HG03558 (cell line): Measurements from ENCODE around the gene GAGE12J.
"Not testable (repeated sequence)": the region's sequence is repeated elsewhere in the genome, so short reads cannot be mapped to it uniquely, and the experiment has no call there.

Experiments used
- ATAC-seq: cut with Tn5 transposase; IDR thresholded peaks from one replicate; pipeline ENCODE4 v1.9.1; 2021; ENCODE audit warnings: moderate number of reproducible peaks; ENCODE audit not compliant: unreplicated experiment; ENCODE audit errors: extremely low read depth

The GAGE12J gene

DNA sequence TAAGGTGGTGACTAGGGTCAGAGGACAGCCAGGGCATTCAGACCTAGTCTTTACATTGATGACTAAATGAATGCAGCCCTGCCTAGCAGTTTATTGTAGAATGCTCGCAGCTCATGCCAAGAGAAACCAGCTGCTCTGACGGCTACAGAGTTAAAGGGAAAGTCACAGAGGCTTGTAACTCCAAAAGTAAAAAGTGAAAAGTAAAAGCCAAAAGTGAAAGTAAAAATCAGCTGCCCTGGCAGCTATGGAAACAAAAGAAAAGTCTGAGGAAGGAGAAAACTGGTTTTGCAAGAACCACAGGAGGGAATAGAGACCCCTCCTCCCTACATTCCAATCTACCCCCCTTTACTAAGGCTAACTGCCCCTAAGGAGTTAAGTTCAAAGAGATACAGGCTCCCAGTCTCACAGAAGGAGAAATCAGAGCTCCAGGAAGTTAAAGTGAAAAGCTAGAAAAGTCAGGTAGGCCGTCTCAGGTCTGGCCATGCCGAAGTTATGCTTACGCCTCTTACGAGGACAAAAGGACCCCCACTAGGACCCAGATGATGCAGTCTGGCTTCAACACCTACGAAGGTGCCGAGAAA, 12.3 kb upstream of the GAGE12J start:
- ATAC-seq: no peak

- no peak for ATAC-seq
These were observed 11.5 kb upstream of the GAGE12J start for GRCh38 chrX:49310371-49310770.

DNA sequence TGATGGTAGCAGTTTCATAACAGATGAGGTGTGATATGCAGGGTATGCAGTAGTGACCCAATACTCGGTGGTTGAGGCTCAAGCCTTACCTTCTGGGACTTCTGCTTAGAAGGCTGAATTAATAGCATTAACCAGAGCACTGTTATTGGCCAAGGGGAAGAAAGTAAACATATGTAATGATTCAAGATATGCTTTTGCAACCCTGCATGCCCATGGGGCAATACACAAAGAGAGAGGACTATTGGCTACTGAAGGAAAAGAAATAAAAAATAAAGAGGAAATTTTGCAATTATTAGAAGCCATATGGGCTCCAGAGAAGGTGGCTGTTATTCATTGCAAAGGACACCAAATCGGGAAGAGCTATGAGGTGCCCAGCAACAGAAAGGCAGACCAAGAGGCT, 9.7 kb upstream of the GAGE12J start:
- ATAC-seq: no peak

GRCh38 chrX:49316085-49316484, 5.8 kb upstream of the GAGE12J start:
- ATAC-seq: no peak

GRCh38 chrX:49322266-49322665, 429 bp downstream of the GAGE12J start:
- ATAC-seq: not testable (repeated sequence)

DNA sequence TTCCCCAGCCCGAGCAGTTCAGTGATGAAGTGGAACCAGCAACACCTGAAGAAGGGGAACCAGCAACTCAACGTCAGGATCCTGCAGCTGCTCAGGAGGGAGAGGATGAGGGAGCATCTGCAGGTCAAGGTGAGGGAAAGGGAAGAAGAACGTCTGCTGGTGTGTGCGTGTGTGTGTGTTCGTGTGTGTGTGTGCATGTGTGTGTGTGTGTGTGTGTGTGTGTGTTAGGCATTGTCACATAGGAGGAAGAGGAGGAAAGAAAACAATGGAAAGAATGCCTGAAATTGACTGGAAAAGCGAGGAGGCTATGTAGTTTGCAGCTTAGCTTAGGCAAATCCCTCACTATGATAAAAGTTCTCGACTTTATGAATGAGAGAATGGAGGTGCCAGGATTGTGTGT, 1.9 kb downstream of the GAGE12J start:
- not testable (repeated sequence) for ATAC-seq

DNA sequence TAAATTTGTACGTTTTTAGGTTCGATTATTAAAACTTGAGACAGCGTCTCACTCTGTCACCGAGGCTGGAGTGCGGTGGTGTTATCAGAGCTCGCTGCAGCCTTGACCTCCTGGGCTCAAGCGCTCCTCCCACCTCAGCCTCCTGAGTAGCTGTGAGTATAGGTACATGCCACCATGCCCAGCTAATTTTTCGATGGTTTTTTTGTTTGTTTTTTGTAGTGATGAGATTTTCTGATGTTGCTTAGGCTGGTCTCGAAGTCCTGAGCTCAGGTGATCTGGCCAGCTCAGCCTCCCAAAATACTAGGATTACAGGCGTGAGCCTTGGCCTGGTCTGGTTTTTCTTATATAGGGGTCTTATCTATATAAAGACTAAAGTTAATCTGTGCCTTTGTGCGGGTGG, 8.6 kb downstream of the GAGE12J start:
- ATAC-seq: not testable (repeated sequence)

- not testable (repeated sequence) for ATAC-seq
These were observed 9.4 kb downstream of the GAGE12J start, which contains the start of gene GAGE13 for GRCh38 chrX:49331282-49331681. Gene GAGE13 (plus strand): TSS chrX:49331582. CDS start chrX:49332738, 1,156 bp downstream.

DNA sequence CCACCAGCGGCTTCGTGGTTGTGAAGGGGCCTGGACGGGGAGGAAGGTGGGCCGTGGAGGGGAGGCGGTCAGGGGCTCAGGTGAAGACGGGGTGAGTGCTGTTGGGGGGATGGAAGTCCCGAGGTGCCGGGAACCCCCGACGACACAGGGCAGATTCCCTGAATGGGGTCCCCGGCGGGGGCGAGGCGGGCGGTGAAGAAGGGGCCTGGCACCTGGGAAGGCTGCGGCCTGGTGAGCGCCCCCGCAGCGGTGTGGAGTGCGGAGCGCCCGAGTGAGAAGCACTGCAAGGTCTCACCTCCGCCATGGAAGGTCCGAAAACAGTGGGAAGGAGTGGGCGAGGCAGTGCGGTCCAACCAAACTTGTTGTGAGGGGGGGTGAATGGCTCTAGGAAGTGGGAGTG, 10.0 kb downstream of the GAGE12J start:
- not testable (repeated sequence) for ATAC-seq

- ATAC-seq: not testable (repeated sequence)
These were observed 19.6 kb downstream of the GAGE12J start for GRCh38 chrX:49341449-49341848.

DNA sequence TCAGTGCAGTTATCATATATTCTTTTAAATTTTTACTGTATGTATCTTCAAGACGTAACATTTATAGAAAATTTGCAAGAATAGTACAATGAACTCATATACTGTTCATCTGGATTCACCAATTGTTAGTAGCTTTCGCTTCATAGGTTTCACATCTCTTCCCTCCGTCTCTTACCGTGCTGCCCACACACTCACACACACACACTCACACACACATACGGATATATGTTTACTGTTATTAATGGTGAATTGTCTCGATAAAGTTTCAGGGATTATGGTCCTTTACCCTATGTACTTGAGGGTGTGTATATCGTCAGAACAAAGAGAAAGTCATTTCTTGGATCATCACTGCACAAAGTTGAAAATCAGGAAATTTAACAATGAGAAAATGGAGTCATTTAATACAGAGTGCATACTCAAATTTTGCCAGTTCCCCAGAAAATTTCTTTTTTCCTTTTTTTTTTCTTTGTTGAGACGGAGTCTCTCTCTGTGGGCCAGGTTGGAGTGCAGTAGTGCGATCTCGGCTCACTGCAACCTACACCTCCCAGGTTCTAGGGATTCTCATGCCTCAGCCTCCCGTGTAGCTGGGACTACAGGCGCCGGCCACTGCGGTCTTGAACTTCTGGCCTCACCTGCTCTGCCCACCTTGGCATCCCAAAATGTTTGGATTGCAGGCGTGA, 22.8 kb downstream of the GAGE12J start:
- ATAC-seq: not testable (repeated sequence)

DNA sequence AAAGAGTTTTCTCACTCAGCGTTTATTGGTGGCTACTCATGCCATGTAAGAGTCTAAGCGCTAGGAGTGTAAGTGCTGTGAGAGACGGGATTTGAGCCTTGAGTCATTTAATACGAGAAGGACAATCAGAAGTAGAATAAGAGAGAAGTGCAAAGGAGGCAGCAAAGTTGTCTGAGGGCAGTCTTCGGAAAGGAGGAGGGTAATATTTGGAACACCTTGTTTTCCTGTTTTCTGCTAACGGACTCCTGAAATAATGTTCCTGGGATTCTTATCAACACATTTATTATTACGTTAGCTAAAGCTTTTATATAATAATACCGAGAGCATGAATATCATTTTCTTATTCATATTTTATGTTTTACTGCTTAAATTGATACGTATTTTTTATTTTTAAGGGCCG, 23.6 kb downstream of the GAGE12J start:
- not testable (repeated sequence) for ATAC-seq

DNA sequence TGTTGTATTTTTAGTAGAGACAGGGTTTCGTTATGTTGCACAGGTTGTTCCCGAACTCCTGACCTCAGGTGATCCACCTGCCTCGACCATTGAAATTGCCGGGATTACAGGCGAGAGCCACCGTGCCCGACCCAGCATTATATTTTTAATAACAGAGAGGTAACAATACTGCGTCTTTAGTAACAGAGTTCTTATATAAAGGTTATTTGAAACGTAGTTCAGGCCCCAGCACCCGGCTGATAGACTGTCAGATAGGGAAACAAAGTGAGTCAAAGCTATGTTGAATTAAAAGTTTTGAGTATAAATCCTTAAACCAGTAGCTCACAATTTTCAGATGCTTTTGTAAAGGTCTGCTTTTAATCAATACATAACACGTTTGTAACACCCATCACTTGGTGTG, 24.3 kb downstream of the GAGE12J start:
- not testable (repeated sequence) for ATAC-seq
